ENCODE measurements around the gene MAOA. TPM values are rescaled to one million over a fixed set of nuclear protein-coding genes. Genes with fewer than 3 reads are reported as not detected.

The MAOA gene
- total RNA-seq, 1 experiment from 2014 or later = 1.8 TPM

- H3K4me3 Mint-ChIP-seq (ENCODE audit: low read depth, unreplicated experiment) = no peak overlapping the region
Measured at GRCh38 chrX:43735957-43736356, 79.9 kb downstream of the MAOA start.

GRCh38 chrX:43741843-43742573 lies 85.9 kb downstream of the MAOA start:
- intact Hi-C loops (cut with micrococcal nuclease; ENCODE audit: unreplicated experiment) = no loop called here
- H3K4me3 Mint-ChIP-seq (ENCODE audit: low read depth, unreplicated experiment) = no peak overlapping the region
- DNase-seq = no peak
- no peak overlapping the region for H3K27ac Mint-ChIP-seq (ENCODE audit: unreplicated experiment)
- H3K4me1 Mint-ChIP-seq (ENCODE audit: low read depth, unreplicated experiment) = no peaks in the 10 kb centered on the region
- no peaks in the 10 kb centered on the region for H3K9me3 Mint-ChIP-seq (ENCODE audit: low read depth, unreplicated experiment)
- BruUV-seq (replicated peaks) = no TSS peak
- H3K36me3 Mint-ChIP-seq (ENCODE audit: insufficient read depth, unreplicated experiment) = no peaks in the 10 kb centered on the region
- TF ChIP-seq CTCF (IDR thresholded peaks at IDR 0.05; ENCODE audit: unreplicated experiment) = no peak
- CTCF ChIA-PET = no interaction called here
- no peaks in the 10 kb centered on the region for H3K27me3 Mint-ChIP-seq (ENCODE audit: unreplicated experiment)

More at GRCh38 chrX:43735957-43736356, 79.9 kb downstream of the MAOA start:
- intact Hi-C loops (cut with micrococcal nuclease; ENCODE audit: unreplicated experiment) = no loop called here
- Mint-ChIP-seq H3K4me1 (ENCODE audit: low read depth, unreplicated experiment) (no peaks in the 10 kb centered on the region), H3K36me3 (ENCODE audit: insufficient read depth, unreplicated experiment) (no peaks in the 10 kb centered on the region), H3K27ac (ENCODE audit: unreplicated experiment) (no peak overlapping the region), H3K27me3 (ENCODE audit: unreplicated experiment) (no peaks in the 10 kb centered on the region), H3K9me3 (ENCODE audit: low read depth, unreplicated experiment) (no peaks in the 10 kb centered on the region)
- CTCF ChIA-PET = interaction anchor here (1.2 kb wide), 1 partner anchor 60 kb away, joined by 3 read pairs; no protein-coding TSS in a partner anchor
- no peak for TF ChIP-seq CTCF (IDR thresholded peaks at IDR 0.05; ENCODE audit: unreplicated experiment)
- no TSS peak for BruUV-seq (replicated peaks)
- DNase-seq = no peak

GRCh38 chrX:43743100-43743822 lies 87.2 kb downstream of the MAOA start:
- intact Hi-C loops (cut with micrococcal nuclease; ENCODE audit: unreplicated experiment) = no loop called here
- BruUV-seq (replicated peaks) = no TSS peak
- Mint-ChIP-seq H3K36me3 (ENCODE audit: insufficient read depth, unreplicated experiment) (no peaks in the 10 kb centered on the region), H3K4me1 (ENCODE audit: low read depth, unreplicated experiment) (no peaks in the 10 kb centered on the region), H3K4me3 (ENCODE audit: low read depth, unreplicated experiment) (no peak overlapping the region), H3K27me3 (ENCODE audit: unreplicated experiment) (no peaks in the 10 kb centered on the region), H3K27ac (ENCODE audit: unreplicated experiment) (no peak overlapping the region), H3K9me3 (ENCODE audit: low read depth, unreplicated experiment) (no peaks in the 10 kb centered on the region)
- TF ChIP-seq CTCF (IDR thresholded peaks at IDR 0.05; ENCODE audit: unreplicated experiment) = no peak
- no peak for DNase-seq
- CTCF ChIA-PET = no interaction called here

- CTCF ChIA-PET = interaction anchor here (0.6 kb wide), 1 partner anchor 1958 kb away, joined by 5 read pairs; no protein-coding TSS in a partner anchor
- no peak for TF ChIP-seq CTCF (IDR thresholded peaks at IDR 0.05; ENCODE audit: unreplicated experiment)
- intact Hi-C loops (cut with micrococcal nuclease; ENCODE audit: unreplicated experiment) = no loop called here
- no peaks in the 10 kb centered on the region for H3K27me3 Mint-ChIP-seq (ENCODE audit: unreplicated experiment)
- H3K36me3 Mint-ChIP-seq (ENCODE audit: insufficient read depth, unreplicated experiment) = no peaks in the 10 kb centered on the region
- H3K4me1 Mint-ChIP-seq (ENCODE audit: low read depth, unreplicated experiment) = no peaks in the 10 kb centered on the region
- no peak overlapping the region for H3K4me3 Mint-ChIP-seq (ENCODE audit: low read depth, unreplicated experiment)
- no peak for DNase-seq
- H3K27ac Mint-ChIP-seq (ENCODE audit: unreplicated experiment) = no peak overlapping the region
- BruUV-seq (replicated peaks) = no TSS peak
- H3K9me3 Mint-ChIP-seq (ENCODE audit: low read depth, unreplicated experiment) = no peaks in the 10 kb centered on the region
Measured at GRCh38 chrX:43744284-43744683, 88.2 kb downstream of the MAOA start.

All from Calu3 (cell line).